Small intestine (tissue), 7 donors: ENCODE data around the gene WDR54. TPM values are rescaled to one million over a fixed set of nuclear protein-coding genes. Genes with fewer than 3 reads are reported as not detected.
A peak's percentile ranks its signal among the peaks of the same experiment; 100 is the strongest.

ENCODE experiments used
- DNase-seq, 2 donors: peaks; one replicate each; pipeline versions ENCODE4 v3.0.0 to v3.0.0-alpha.2; 2013
- FAIRE-seq: peaks from 2 replicates; lab custom pipeline; 2012; peaks lifted over from hg19 to GRCh38; lab: Jason Lieb, UNC
- H3K27ac ChIP-seq, 3 donors: one replicate each; pipeline ENCODE4 v1.5.1; 2013; ENCODE audit warnings: low read length in 2 of 3, mild to moderate bottlenecking in 2 of 3, control low read depth in 1 of 3, inconsistent platforms in 1 of 3, low read depth in 1 of 3, moderate library complexity in 1 of 3
- H3K27me3 ChIP-seq, 3 donors: one replicate each; pipeline ENCODE4 v1.6.1; 2013; ENCODE audit warnings: low read length in 3 of 3, inconsistent platforms in 1 of 3; ENCODE audit not compliant: control insufficient read depth in 3 of 3, insufficient read depth in 3 of 3
- H3K36me3 ChIP-seq, 3 donors: one replicate each; pipeline ENCODE4 v1.6.1; 2013; ENCODE audit warnings: low read length in 3 of 3, inconsistent platforms in 1 of 3, low read depth in 1 of 3, mild to moderate bottlenecking in 1 of 3, moderate library complexity in 1 of 3; ENCODE audit not compliant: control insufficient read depth in 3 of 3, insufficient read depth in 2 of 3
- H3K4me1 ChIP-seq, 3 donors: one replicate each; pipeline ENCODE4 v1.6.1; 2013; ENCODE audit warnings: low read length in 2 of 3, inconsistent platforms in 1 of 3, low read depth in 1 of 3, mild to moderate bottlenecking in 1 of 3, moderate library complexity in 1 of 3; ENCODE audit not compliant: control insufficient read depth in 3 of 3, insufficient read depth in 2 of 3
- H3K4me3 ChIP-seq, 3 donors: one replicate each; pipeline ENCODE4 v1.5.1; 2013; ENCODE audit warnings: low read length in 3 of 3, control low read depth in 1 of 3, inconsistent platforms in 1 of 3, low read depth in 1 of 3, mild to moderate bottlenecking in 1 of 3, moderate library complexity in 1 of 3
- H3K9me3 ChIP-seq, 2 donors: one replicate each; pipeline ENCODE4 v1.6.1; 2013; ENCODE audit warnings: low read depth in 1 of 2, low read length in 1 of 2; ENCODE audit not compliant: control insufficient read depth in 2 of 2, insufficient read depth in 1 of 2
- WGBS, 3 donors: extraction: QIAGEN DNeasy Blood & Tissue Kit; methylation state at CpG; one replicate each; pipeline ENCODE4 v1.1.7; 2013; 5-methylcytosine and 5-hydroxymethylcytosine counted together
- polyA plus RNA-seq, 4 donors: library from polyadenylated mRNA; stranded (reverse) in 3 of 4; unstranded in 1 of 4; fragments of 200-250 nt in 3 of 4; fragments of 120-200 nt in 1 of 4; gene quantifications; one replicate each; pipeline versions ENCODE4 v1.2.1 to v1.2.3, GENCODE V29; 2013
- donor health status: healthy with polysubstance abuse.
- donor health status: control.
- donor health status: control.
- donor health status: Bipolar disorder and iron deficiency.
- donor health status: healthy.

The WDR54 gene
- polyA plus RNA-seq, 4 donors = 1.6 to 11.2 (median 6.2) TPM

DNA sequence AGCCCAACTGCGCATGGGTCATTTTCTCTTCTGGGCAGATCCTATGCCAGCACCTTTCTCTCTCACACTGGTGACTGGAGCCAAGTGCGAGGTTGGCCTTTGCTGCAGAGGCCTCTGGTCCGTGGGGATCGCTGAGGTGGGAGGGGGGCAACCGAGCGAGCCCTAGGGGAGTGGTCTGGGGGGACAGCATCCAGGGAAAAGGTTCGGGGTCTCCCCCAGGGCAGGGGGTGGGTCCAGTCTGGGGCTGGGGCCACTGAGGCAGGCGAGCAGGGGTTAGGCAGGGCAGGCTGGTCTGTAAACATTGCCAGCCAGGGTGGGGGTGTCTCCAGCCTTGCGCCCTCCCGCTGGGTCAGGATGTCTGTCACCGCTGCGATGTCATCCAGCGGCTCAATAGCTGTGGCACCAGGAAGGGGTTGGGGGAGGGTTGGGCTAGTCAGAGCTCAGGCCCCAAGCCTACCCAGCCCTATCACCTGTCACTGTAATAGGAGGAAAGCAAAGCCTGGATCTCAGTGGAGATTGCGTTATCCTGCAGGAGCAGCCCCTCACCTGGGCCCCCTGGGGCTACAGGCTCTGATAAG lies 4.7 kb downstream of the WDR54 start:
- Histone ChIP-seq H3K27ac (peak overlapping the region in 2 of 3 donors; percentile 38 to 80), H3K4me1 (peaks cover 0 to 75% (median 3%) of the 10 kb centered on the region in 3 donors), H3K27me3 (no peaks in the 10 kb centered on the region), H3K36me3 (peaks cover 2 to 70% (median 3%) of the 10 kb centered on the region in 3 donors), H3K4me3 (no peak overlapping the region), H3K9me3 (no peaks in the 10 kb centered on the region)
- FAIRE-seq (no peak), DNase-seq (peak in 1 of 2 donors; percentile 50)
- WGBS, 3 donors = 84 to 89% (median 85%) methylated on average over 13 to 14 of the region's 14 CpGs

DNA sequence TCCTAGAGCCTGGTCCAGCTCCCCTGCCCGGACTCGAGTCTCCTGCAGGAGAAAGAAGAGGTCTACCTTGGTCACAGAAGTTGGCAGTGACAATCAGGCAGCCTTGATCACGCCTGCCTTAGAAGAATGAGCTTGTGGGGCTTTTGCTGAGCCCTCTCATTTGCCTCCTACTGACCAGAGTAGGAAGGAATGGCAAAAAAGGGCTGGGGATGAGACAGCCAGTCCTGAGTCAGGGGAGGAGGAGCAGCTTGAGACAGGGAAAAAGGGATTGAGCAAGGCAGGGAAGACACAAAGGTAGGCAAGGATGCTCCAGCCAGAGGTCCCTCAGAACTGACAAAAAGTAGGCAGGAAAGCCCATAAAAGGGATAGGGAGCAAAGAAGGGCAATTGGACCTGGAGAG lies 6.0 kb downstream of the WDR54 start:
- 80 to 96% (median 92%) methylated on average over 3 of the region's 3 CpGs for WGBS, 3 donors
- FAIRE-seq (no peak), DNase-seq (no peak)
- Histone ChIP-seq H3K36me3 (peaks cover 2 to 80% (median 3%) of the 10 kb centered on the region in 3 donors), H3K27ac (no peak overlapping the region), H3K27me3 (no peaks in the 10 kb centered on the region), H3K4me1 (peaks cover 0 to 77% (median 3%) of the 10 kb centered on the region in 3 donors), H3K9me3 (no peaks in the 10 kb centered on the region), H3K4me3 (no peak overlapping the region)

DNA sequence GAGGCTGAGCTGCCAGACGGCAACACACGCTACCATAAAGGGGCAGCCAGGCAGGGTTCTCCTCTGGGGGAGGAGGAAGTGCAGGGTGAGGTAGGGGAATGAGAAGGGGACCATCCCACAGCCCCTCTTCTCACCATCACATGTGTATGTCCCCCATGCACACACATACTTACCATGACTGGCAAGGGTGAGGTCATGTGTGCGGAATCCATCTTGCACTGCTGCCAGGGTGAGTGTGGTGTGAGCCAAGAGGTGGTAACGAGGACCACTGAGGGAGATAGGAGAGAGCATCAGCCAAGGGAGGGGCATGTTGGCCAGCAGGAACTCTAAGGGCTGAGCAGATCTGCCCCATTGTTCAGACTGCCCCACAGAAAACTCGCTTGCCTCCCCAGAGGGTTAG lies 7.1 kb downstream of the WDR54 start:
- WGBS, 3 donors = 84 to 87% (median 84%) methylated on average over 5 of the region's 5 CpGs
- Histone ChIP-seq H3K27me3 (no peaks in the 10 kb centered on the region), H3K9me3 (no peaks in the 10 kb centered on the region), H3K4me1 (peaks cover 0 to 72% (median 3%) of the 10 kb centered on the region in 3 donors), H3K36me3 (peaks cover 2 to 83% (median 3%) of the 10 kb centered on the region in 3 donors), H3K27ac (peak overlapping the region in 2 of 3 donors; percentile 66 to 73), H3K4me3 (no peak overlapping the region)
- FAIRE-seq = no peak
- DNase-seq = no peak

DNA sequence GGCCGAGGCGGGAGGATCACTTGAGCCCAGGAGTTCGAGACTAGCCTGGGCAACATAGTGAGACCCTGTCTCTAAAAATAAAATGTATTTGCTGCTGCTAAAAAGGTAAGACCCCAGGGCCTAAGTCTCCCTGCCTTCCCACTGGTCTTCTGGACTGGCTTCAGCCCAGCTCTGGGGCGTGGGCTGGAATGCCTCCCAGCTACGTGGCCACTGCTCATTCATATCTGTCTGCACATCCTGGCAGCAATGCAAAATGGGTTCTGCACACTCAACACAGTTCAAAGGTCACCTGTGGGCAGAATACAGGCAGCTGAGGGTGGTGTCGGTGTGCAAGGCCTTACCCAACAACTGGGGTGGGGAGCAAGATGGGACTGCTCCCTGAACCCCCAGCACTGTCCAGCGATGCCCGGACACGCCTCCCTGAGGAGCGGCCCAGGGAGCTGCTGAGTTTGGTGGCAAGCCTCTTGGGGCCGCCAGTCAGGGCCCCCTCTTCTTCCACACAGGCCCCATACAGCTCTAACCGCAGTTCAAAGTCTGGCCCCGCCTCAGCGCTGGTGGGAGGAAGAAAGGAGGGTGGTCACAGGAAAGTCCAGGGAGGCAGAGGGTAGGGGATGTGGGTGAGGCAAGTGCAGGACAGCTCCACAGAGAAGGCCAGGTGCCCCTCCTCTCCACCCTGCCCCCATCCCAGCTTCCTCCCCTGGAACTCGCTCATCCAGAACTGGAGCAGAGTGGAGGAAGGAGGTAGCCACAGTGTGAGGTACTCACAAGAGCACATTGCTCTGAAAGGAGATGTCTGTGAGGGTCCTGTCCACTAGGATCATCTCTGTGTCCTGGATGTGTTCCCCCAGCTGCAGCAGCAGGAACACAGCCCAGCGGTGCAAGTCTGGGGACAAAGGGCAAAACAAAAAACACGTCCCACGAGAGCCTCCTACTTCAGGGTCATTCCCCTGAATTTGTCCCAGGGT lies 8.2 kb downstream of the WDR54 start:
- peaks cover 2 to 75% (median 3%) of the 10 kb centered on the region in 3 donors for H3K36me3 ChIP-seq
- FAIRE-seq = no peak
- DNase-seq = peak; percentile 92 to 97

DNA sequence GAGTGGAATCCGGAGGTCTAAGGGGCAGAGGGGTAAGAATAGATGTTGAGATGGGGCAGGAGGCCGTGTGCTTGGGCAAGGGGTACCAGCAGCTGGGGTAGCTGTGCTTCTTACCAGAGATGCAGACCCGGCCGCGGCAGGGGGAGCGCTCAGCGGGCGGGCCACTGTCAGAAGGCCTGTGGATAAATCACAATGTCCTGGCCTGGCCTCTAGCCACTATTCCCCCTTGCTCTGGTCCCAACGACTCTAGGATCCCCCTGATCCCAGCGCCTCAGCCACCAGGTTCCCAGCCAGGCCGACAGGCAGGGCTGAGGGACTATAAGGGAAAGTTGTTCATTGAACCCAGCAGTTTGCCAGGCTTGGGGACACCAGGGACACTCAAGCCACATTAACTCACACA lies 9.0 kb downstream of the WDR54 start:
- Histone ChIP-seq H3K27ac (peak overlapping the region; percentile 51 to 73 (median 70)), H3K4me1 (peaks cover 0 to 60% (median 3%) of the 10 kb centered on the region in 3 donors), H3K36me3 (peaks cover 0 to 68% (median 2%) of the 10 kb centered on the region in 3 donors), H3K27me3 (no peaks in the 10 kb centered on the region), H3K9me3 (no peaks in the 10 kb centered on the region), H3K4me3 (no peak overlapping the region)
- DNase-seq (no peak), FAIRE-seq (no peak)
- 35 to 75% (median 67%) methylated on average over 11 of the region's 11 CpGs for WGBS, 3 donors

More for the DNA sequence above, 8.2 kb downstream of the WDR54 start:
- Histone ChIP-seq H3K27me3 (no peaks in the 10 kb centered on the region), H3K4me1 (peaks cover 0 to 67% (median 3%) of the 10 kb centered on the region in 3 donors), H3K27ac (peak overlapping the region; percentile 66 to 73 (median 70)), H3K9me3 (no peaks in the 10 kb centered on the region), H3K4me3 (no peak overlapping the region)
- 24 to 65% (median 49%) methylated on average over 13 to 18 of the region's 18 CpGs for WGBS, 3 donors

DNA sequence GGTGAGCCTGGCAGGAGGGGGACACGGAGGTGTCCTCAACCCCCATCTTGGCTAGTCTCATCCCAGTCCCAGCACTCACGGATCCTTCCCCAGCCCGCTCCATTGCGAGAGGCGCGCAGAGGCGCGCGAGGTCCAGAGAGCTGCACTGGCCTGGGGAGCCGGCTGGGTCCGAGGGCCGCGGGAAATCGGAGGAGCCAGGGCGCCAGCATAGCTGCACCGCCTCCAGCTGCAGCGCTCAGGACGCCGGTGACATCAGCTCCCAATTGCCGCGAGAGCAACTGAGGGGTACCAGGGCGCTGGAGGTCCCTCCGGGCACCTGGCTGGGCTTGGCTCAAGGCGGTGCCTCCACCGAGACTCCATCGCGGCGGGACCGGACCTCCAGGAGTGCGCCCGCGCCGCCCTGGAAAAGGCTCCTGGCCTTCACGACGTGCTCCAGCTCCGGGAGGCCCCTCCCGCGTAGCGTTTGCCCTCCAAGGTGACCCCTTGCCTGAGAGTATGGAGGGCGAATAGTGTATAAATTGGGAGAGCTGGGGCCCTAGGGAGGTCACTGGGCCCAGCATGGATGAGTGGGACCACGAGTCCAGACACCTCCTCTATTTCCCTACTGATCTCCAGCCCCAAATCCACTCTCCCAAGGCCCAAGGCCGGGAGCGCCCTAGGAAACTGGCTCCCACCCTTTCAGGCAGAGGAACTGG lies 14.7 kb downstream of the WDR54 start:
- WGBS, 3 donors = 81 to 92% (median 87%) methylated on average over 38 to 43 of the region's 43 CpGs
- Histone ChIP-seq H3K9me3 (no peaks in the 10 kb centered on the region), H3K27me3 (no peaks in the 10 kb centered on the region), H3K36me3 (peaks cover 0 to 41% (median 0%) of the 10 kb centered on the region in 3 donors), H3K4me3 (no peak overlapping the region), H3K27ac (peak overlapping the region in 1 of 3 donors; percentile 4), H3K4me1 (peaks cover 3 to 49% (median 13%) of the 10 kb centered on the region in 3 donors)
- DNase-seq = no peak
- FAIRE-seq = no peak

DNA sequence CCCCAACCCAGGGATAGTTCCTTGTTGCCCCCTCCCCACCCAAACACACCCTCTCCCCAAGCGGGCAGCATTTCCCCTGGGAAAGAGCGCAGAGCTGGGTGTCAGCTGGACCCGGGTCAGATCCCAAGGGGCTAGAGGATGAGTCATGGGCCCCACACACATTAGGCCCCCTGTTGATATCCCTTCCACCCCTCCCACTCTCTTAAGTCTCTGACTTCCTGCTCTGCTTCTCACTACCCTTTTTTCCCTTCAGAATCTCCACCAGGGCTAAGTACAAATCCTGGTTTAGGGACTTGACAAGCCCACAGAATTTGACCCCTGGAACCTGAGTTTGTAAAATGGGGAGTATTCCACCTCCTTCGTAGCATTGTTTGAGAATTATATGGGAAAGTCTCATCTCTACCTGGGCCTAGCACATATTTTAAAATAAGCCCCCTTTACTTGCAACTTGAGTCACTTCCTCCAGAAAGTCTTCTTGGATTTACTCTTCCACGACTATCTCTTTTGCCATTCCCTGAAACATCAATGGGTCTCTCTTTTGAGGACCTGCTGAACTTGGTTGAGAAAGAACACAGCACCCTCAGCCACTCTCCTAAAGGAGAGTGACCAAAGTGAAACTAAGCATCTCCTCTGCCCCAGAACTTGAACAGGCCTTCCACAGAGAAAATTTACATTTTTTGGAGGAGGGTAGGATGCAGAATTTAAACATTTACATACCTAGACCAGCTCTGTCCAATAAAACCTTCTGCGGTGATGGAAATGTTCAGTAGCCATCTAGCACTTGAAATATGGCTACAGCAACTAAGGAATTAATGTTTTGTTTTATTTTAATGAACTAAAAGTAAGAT lies 15.5 kb downstream of the WDR54 start:
- Histone ChIP-seq H3K9me3 (no peaks in the 10 kb centered on the region), H3K27ac (peak overlapping the region in 1 of 3 donors; percentile 4), H3K36me3 (peaks cover 0 to 36% (median 0%) of the 10 kb centered on the region in 3 donors), H3K27me3 (no peaks in the 10 kb centered on the region), H3K4me1 (peaks cover 3 to 42% (median 13%) of the 10 kb centered on the region in 3 donors), H3K4me3 (no peak overlapping the region)
- DNase-seq (no peak), FAIRE-seq (no peak)
- WGBS, 3 donors = 66 to 80% (median 79%) methylated on average over 6 of the region's 6 CpGs
